Upper lobe of left lung (tissue), 6 donors: Measurements from ENCODE around the gene COL23A1. TPM values are rescaled to one million over a fixed set of nuclear protein-coding genes. Genes with fewer than 3 reads are reported as not detected.
A peak's percentile ranks its signal among the peaks of the same experiment; 100 is the strongest.

Experiments
- ATAC-seq, 2 donors: fragments of 200-7000 bp; cut with Tn5 transposase; one replicate each; pipeline ENCODE4 v1.9.1; 2022; ENCODE audit warnings: mild to moderate bottlenecking in 2 of 2, moderate library complexity in 2 of 2; ENCODE audit not compliant: low FRiP score in 2 of 2
- DNase-seq, 2 donors: peaks; one replicate each; pipeline ENCODE4 v3.0.0-alpha.2; 2019 to 2020
- H3K27ac ChIP-seq, 4 donors: fragments of 200-600 bp; sonication (generic); one replicate each; pipeline ENCODE4 v1.5.1; 2016 to 2019
- H3K27me3 ChIP-seq, 4 donors: fragments of 200-600 bp; sonication (generic); one replicate each; pipeline ENCODE4 v1.5.1; 2017 to 2019
- H3K36me3 ChIP-seq, 4 donors: fragments of 200-600 bp; sonication (generic); one replicate each; pipeline ENCODE4 v1.5.1; 2016 to 2019
- H3K4me1 ChIP-seq, 4 donors: fragments of 200-600 bp; sonication (generic); one replicate each; pipeline ENCODE4 v1.5.1; 2018 to 2019
- H3K4me3 ChIP-seq, 4 donors: fragments of 200-600 bp; sonication (generic); one replicate each; pipeline ENCODE4 v1.5.1; 2017 to 2019; ENCODE audit warnings: mild to moderate bottlenecking in 2 of 4, moderate library complexity in 1 of 4
- H3K9me3 ChIP-seq, 4 donors: fragments of 200-600 bp; sonication (generic); one replicate each; pipeline ENCODE4 v1.5.1; 2018 to 2019
- EP300 ChIP-seq, 4 donors: sonication (generic); formaldehyde crosslinking; IDR thresholded peaks; one replicate each; pipeline ENCODE4 v1.5.1; 2017; ENCODE audit warnings: antibody characterized with exemption in 4 of 4, control low read depth in 2 of 4
- POLR2A ChIP-seq, 4 donors: fragments of 450-650 bp; IDR thresholded peaks; one replicate each; pipeline ENCODE4 v1.5.1; 2016 to 2017; ENCODE audit warnings: antibody characterized with exemption in 4 of 4, mild to moderate bottlenecking in 2 of 4
- POLR2AphosphoS5 ChIP-seq, 2 donors: sonication (generic); formaldehyde crosslinking; IDR thresholded peaks; one replicate each; pipeline ENCODE4 v1.5.1; 2017; ENCODE audit warnings: antibody characterized with exemption in 2 of 2
- WGBS, 2 donors: methylation state at CpG; one replicate each; pipeline ENCODE4 v1.1.5; 2017 to 2018; 5-methylcytosine and 5-hydroxymethylcytosine counted together
- total RNA-seq, 6 donors: library from RNA; depleted of rRNA in 4 of 6; stranded (reverse); fragments of >200 nt in 4 of 6; gene quantifications; one replicate each; pipeline versions ENCODE4 v1.1.0 to v1.2.1, GENCODE V29; 2016 to 2021
- TF ChIP-seq, protein P1 (sequence below), 6 experiments: fragments of 450-650 bp in 4 of 6; fragments of 200-600 bp in 2 of 6; sonication (generic) in 2 of 6; IDR thresholded peaks; one replicate each; pipeline ENCODE4 v1.5.1; 2016 to 2019; ENCODE audit warnings: antibody characterized with exemption in 6 of 6
- donor health status: DM: no; HTN: no; CAD: no; lungs with moderate emphysema.
- donor health status: DM: no; HTN: yes; CAD: no; lungs with severe emphysema.

COL23A1 gene
- total RNA-seq, 6 donors from 2014 or later, result 0.61 to 3.1 (median 1.5) TPM

DNA sequence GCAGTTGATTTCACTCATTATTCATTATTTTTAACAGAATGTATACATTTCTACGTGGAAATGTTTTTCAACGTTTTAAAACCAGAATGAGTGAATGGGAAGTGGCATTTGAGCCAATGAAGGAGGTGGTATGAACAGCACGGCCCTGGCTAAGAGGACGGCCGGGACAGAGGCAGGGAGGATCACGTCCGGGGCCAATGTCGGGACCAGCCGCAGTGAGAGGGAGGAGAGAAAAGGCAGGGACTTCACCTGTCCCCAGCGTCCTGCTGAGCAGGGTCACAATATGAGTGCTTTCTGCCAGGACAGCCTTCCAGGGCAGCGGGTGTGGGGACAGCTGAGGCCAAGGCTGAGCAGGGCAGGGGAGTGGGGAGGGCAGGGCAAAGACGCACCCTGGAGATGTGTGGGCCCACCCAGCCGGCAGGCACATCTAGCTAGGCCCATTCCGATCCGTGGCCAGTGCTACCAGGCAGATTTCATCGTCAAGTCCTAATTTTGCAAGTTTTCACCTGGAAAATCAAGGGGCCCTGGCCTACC, 209.6 kb downstream of the COL23A1 start:
- Histone ChIP-seq H3K9me3 (no peaks in the 10 kb centered on the region), H3K4me3 (no peak overlapping the region), H3K4me1 (peaks cover 0 to 6% (median 0%) of the 10 kb centered on the region in 4 donors), H3K27ac (no peak overlapping the region), H3K27me3 (no peaks in the 10 kb centered on the region), H3K36me3 (no peaks in the 10 kb centered on the region)
- TF ChIP-seq EP300 (IDR thresholded peaks at IDR 0.05), result no peak
- no peak for TF ChIP-seq POLR2AphosphoS5 (IDR thresholded peaks at IDR 0.05)
- no peak for TF ChIP-seq POLR2A (IDR thresholded peaks at IDR 0.05)
- TF ChIP-seq, protein P1, sequence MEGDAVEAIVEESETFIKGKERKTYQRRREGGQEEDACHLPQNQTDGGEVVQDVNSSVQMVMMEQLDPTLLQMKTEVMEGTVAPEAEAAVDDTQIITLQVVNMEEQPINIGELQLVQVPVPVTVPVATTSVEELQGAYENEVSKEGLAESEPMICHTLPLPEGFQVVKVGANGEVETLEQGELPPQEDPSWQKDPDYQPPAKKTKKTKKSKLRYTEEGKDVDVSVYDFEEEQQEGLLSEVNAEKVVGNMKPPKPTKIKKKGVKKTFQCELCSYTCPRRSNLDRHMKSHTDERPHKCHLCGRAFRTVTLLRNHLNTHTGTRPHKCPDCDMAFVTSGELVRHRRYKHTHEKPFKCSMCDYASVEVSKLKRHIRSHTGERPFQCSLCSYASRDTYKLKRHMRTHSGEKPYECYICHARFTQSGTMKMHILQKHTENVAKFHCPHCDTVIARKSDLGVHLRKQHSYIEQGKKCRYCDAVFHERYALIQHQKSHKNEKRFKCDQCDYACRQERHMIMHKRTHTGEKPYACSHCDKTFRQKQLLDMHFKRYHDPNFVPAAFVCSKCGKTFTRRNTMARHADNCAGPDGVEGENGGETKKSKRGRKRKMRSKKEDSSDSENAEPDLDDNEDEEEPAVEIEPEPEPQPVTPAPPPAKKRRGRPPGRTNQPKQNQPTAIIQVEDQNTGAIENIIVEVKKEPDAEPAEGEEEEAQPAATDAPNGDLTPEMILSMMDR (IDR thresholded peaks at IDR 0.05), result no peak
- 84 to 88% methylated on average over 13 to 16 of the region's 16 CpGs for WGBS, 2 donors
- no peak for ATAC-seq
- DNase-seq, result no peak

DNA sequence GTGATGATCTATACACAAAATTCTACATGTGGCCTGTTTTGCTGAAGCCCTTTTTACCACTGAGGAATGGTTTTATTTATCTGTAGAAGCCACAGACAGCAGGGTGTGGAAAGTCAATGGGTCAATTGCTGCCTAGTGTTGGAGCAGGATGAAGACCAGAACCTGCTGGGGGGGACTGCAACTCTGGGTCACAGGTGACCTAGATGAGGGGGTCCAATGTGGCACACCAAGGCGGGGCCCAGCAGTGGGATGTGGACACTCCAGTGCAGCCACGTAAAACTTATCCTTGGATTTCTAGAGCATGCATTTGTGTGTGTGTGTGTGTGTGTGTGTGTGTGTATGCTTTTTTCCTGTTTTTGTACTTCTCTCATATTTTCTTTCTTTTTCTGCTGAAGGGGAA, 210.1 kb downstream of the COL23A1 start:
- Histone ChIP-seq H3K27me3 (no peaks in the 10 kb centered on the region), H3K27ac (no peak overlapping the region), H3K4me3 (no peak overlapping the region), H3K9me3 (no peaks in the 10 kb centered on the region), H3K36me3 (no peaks in the 10 kb centered on the region), H3K4me1 (peaks cover 0 to 6% (median 0%) of the 10 kb centered on the region in 4 donors)
- WGBS, 2 donors, result 81 to 88% methylated on average over 2 of the region's 2 CpGs
- DNase-seq (no peak), ATAC-seq (no peak)
- TF ChIP-seq, protein P1 (IDR thresholded peaks at IDR 0.05), result no peak
- TF ChIP-seq POLR2AphosphoS5 (IDR thresholded peaks at IDR 0.05) (no peak), POLR2A (IDR thresholded peaks at IDR 0.05) (no peak), EP300 (IDR thresholded peaks at IDR 0.05) (no peak)

DNA sequence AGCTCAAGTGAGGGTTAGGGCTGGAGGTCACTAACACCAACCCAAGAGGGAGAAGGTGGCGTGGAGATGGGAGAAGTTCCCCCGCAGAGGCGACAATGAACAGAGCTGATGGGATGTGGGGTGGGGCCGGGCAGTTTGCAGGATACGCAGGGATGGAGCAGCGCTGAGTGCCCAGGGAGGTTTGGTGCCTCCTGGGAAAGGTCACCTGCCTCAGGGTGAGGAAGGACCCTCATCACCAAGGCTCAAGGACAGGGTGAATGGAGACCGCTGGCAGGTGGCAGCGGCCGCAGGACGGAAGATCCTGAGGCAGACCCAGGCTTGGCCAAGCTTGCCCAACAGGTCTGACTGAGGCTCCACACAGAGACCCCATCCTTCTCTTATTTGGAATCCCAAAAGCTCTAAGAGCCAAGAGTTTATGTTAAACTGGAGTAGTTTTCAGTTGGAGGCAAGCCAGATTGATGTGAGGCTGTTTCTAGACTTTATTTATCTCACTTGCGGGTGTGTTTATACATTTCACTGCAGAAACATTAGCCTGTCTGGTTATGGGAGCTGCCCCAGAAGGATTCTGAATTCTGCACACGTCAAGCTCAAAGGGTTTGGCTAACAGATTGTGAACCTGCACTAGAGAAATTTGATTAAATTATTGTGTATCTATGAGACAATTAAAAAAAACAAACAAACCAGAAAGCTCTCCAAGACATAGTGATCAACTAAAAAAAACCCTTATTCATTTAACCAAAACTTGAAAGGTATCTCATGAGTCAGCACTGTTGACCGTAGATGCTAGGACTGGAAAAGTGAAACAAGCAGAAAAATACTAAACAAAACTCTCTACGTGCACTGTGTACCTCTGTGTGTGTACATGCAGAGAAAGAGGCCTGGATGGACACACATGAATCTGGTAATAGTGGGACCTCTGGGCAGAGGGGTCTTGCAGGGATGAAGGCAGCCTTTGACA, 211.4 kb downstream of the COL23A1 start:
- H3K27ac ChIP-seq, result no peak overlapping the region
- DNase-seq, result peak in 1 of 2 donors; percentile 56
- no peaks in the 10 kb centered on the region for H3K27me3 ChIP-seq
- ATAC-seq, result no peak
- TF ChIP-seq, protein P1 (IDR thresholded peaks at IDR 0.05), result no peak
- TF ChIP-seq POLR2AphosphoS5 (IDR thresholded peaks at IDR 0.05) (no peak), POLR2A (IDR thresholded peaks at IDR 0.05) (no peak), EP300 (IDR thresholded peaks at IDR 0.05) (no peak)
- no peaks in the 10 kb centered on the region for H3K36me3 ChIP-seq
- H3K9me3 ChIP-seq, result no peaks in the 10 kb centered on the region
- WGBS, 2 donors, result 78 to 83% methylated on average over 14 of the region's 14 CpGs
- H3K4me3 ChIP-seq, result no peak overlapping the region
- no peaks in the 10 kb centered on the region for H3K4me1 ChIP-seq

DNA sequence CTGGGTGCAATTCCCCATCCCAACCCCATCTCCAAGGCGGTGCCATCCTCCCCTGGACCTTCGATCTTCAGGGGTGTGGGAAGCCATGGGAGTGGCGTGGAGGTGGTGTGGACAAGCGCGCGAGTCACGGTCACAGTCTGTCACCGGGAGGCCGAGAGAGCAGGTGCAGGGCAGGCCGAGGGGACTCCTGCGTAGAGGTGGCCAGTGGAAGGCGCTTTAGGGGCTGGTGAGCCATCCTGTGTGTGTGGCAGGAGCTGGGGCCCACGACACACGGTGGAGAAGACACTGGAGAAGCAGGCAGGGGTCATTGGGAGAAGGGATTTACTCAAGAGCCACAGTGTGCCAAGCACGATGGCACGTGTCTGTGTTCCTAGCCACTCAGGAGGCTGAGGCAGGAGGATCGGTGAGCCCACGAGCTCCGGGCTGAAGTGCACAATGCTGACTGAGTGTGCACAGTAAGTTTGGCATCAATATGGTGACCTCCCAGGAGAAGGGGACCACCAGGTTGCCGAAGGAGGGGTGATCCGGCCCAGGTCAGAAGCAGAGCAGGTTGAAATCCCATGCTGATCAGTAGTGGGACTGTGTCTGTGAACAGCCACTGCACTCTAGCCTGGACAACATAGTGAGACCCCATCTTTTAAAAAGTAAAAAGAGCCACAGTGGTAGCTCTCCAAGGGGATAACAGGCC, 212.5 kb downstream of the COL23A1 start:
- DNase-seq (no peak), ATAC-seq (peak in 1 of 2 donors; percentile 23)
- TF ChIP-seq POLR2A (IDR thresholded peaks at IDR 0.05), result no peak
- no peak for TF ChIP-seq POLR2AphosphoS5 (IDR thresholded peaks at IDR 0.05)
- no peak for TF ChIP-seq EP300 (IDR thresholded peaks at IDR 0.05)
- TF ChIP-seq, protein P1 (IDR thresholded peaks at IDR 0.05), result no peak
- H3K27me3 ChIP-seq, result no peaks in the 10 kb centered on the region
- H3K9me3 ChIP-seq, result no peaks in the 10 kb centered on the region
- H3K4me1 ChIP-seq, result no peaks in the 10 kb centered on the region
- whole genome bisulfite sequencing, 2 donors, result 91 to 93% methylated on average over 21 of the region's 21 CpGs
- H3K4me3 ChIP-seq, result no peak overlapping the region
- H3K27ac ChIP-seq, result no peak overlapping the region
- no peaks in the 10 kb centered on the region for H3K36me3 ChIP-seq
